Lower leg skin (tissue), 3 donors: Measurements from ENCODE around the gene GARS1.

Experiments used
- CTCF ChIP-seq, 3 donors: fragments of 450-650 bp; IDR thresholded peaks; one replicate each; pipeline ENCODE4 v1.5.1; 2016; ENCODE audit warnings: antibody characterized with exemption in 3 of 3, mild to moderate bottlenecking in 3 of 3, moderate library complexity in 2 of 3
- POLR2A ChIP-seq, 2 donors: fragments of 450-650 bp; IDR thresholded peaks; one replicate each; pipeline ENCODE4 v1.6.1; 2016 to 2017; ENCODE audit warnings: antibody characterized with exemption in 2 of 2, mild to moderate bottlenecking in 1 of 2, moderate library complexity in 1 of 2

DNA sequence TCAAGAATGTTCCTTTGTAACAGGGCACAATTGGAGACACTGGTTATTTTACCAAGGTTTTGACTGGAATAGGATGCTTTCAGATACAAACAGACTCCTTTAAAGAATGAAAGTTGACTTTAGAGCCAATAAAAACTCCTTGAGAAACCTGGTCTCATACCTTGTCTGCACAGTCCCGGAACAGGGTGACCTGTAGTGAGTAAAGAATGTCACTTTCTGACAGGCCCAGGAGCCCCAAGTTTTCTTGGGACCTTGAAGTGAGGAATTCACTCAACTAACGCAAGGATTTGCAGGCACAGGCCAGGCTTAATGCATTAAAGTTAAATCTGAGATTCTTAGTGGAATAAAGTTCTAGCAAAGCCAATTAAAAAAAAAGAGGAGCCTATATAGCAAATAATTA lies 11.5 kb upstream of the GARS1 start:
- TF ChIP-seq CTCF (IDR thresholded peaks at IDR 0.05) (no peak), POLR2A (IDR thresholded peaks at IDR 0.05) (no peak)
